NK-92 treated with Interleukin-12 subunit alpha and Interleukin-12 subunit beta, amount 100 ng/mL, for 24 hours (cell line): ENCODE results near the gene RBMY1J.
"Not testable (repeated sequence)": the region's sequence is repeated elsewhere in the genome, so short reads cannot be mapped to it uniquely, and the experiment has no call there.

Source experiments
- DNase-seq: peaks from one replicate; lab custom pipeline; 2025; lab: John Stamatoyannopoulos, UW

The RBMY1J gene

DNA sequence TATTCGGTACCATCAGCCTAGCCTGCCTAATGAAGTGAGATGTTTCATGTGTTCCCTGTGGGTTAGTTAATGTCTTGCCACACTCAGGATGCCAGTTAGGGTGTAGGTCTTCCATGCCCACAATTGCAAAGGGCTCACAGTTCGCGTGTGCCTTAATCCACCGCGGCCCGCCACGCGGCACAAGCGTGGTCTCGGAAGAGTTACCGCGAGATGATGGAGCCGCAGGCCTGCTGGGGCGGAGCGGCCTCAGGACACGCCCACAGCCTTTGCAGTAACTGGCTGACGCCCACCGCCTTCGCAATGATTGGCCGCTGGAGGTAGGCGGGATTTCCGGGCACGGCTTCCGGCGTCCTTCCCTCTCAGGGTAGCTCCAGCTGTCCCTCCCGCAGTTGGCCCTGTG lies at the start of gene RBMY1J:
Gene RBMY1J, plus strand, starts transcription at position 301 of the 400 bp plus-strand sequence. CDS start 2,038 bp downstream, outside the sequence.
- DNase-seq, result not testable (repeated sequence)

GRCh38 chrY:22367416-22367815 lies 35.8 kb upstream of the RBMY1J start:
- no peak for DNase-seq

GRCh38 chrY:22370623-22371022 lies 32.6 kb upstream of the RBMY1J start:
- no peak for DNase-seq

DNA sequence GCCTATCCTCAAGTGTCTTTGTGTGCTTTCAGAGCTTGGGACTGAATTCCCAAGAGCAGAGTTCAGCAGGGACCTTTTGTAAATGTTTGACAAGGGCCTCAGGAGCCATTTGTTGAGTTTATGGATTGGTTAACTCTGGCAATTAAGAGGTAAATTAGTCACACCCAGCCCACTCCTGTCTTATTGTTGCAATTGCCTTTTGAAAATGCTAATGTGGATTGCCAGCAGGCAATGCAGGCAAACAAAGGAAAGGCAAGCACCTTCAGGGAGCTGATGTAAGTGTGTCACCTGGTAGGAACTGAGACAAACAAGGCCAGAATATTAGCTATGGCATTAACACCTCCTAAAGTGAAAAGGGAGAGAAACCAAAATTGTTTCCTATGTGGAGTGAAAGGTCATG lies 29.7 kb upstream of the RBMY1J start:
- no peak for DNase-seq

DNA sequence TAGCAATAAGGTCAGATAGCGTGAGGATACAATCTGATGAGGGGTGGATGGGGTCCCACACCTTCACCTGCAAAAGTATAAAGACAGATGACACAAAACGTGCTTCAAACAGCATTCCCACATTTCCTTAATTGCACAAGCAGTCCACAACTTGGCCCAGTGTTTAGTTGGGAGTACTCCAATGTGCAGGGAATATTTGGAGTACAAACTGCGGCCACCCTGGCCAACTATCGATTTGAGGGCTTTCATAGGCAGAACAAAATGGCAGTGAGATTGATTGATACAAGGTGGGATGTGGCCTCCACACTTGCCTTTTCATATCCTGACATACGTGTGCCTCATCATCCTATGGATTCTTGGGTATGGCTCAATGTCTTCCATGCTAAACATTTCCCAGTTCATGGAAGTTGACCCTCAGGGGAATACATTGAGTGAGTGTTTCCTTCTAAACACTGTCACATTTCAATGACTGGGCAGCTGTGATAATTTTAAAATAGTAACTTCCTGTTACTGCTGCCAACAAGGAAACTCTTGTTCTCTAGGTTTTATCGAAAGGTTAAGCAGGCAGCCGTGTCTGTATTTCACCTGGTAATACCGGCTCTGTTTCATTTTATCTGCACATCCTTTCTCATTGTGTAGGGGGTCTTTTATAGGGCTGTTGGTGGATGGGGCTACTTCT lies 41.6 kb downstream of the RBMY1J start:
- not testable (repeated sequence) for DNase-seq

DNA sequence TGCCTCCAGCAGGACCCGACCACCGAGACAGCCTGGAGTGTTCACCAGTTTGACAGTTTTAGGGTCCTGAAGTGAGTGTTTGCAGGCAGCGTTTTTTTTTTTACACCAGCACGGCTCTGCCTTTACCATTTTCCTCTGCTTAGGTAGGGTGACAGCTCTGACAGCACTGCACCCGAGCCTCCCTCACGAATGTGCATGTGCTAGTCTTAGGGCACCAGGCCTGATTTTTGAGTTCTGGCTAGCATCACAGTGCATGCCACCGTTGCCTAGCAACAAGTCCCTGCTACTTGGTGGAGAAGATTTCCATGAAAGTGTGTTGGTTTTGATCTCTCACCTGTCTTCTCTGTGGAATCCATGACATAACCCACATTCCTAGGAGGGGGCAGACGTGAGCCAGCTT lies 52.3 kb downstream of the RBMY1J start:
- not testable (repeated sequence) for DNase-seq

GRCh38 chrY:22461962-22462361 lies 58.8 kb downstream of the RBMY1J start:
- DNase-seq, result not testable (repeated sequence)
